Measurements from ENCODE around the gene MYOT.
"Not testable (repeated sequence)": the region's sequence is repeated elsewhere in the genome, so short reads cannot be mapped to it uniquely, and the experiment has no call there.

The MYOT gene

GRCh38 chr5:137862251-137862650 lies 5.4 kb upstream of the MYOT start:
- Histone ChIP-seq H3F3A (ENCODE audit: control insufficient read depth, insufficient read depth) (peaks cover 8% of the 10 kb centered on the region; the same call in 1 of the 2 replicates), H3K9me3 (ENCODE audit: control insufficient read depth, insufficient read depth, low read length) (no peaks in the 10 kb centered on the region), H3K4me1 (ENCODE audit: control insufficient read depth, low read length) (peaks cover 31% of the 10 kb centered on the region), H4K20me1 (ENCODE audit: control insufficient read depth, insufficient read depth, low read depth, low read length) (no peaks in the 10 kb centered on the region), H3K4me3 (ENCODE audit: low read length) (no peak overlapping the region), H3K79me2 (ENCODE audit: control insufficient read depth, low read length) (no peaks in the 10 kb centered on the region), H3K27me3 (ENCODE audit: control insufficient read depth, low read length) (no peaks in the 10 kb centered on the region), H3K36me3 (ENCODE audit: control insufficient read depth, low read length) (no peaks in the 10 kb centered on the region), H3K27ac (ENCODE audit: low read depth, low read length) (no peak overlapping the region), H3K9me2 (replicated peaks; ENCODE audit: control insufficient read depth, low read length) (no peaks in the 10 kb centered on the region), H3K4me2 (ENCODE audit: low read length) (no peak overlapping the region)
- TF ChIP-seq EZH2phosphoT487 (IDR thresholded peaks at IDR 0.05; ENCODE audit: borderline replicate concordance, low read length) (no peak), CTCF (IDR thresholded peaks at IDR 0.05; ENCODE audit: low read depth, low read length, poor library complexity, severe bottlenecking) (no peak)

- not testable (repeated sequence) for H3K4me3 ChIP-seq (ENCODE audit: low read length); H3K27me3 ChIP-seq (ENCODE audit: control insufficient read depth, low read length); H3K36me3 ChIP-seq (ENCODE audit: control insufficient read depth, low read length); H3K9me3 ChIP-seq (ENCODE audit: control insufficient read depth, insufficient read depth, low read length); H3K27ac ChIP-seq (ENCODE audit: low read depth, low read length); H3F3A ChIP-seq (ENCODE audit: control insufficient read depth, insufficient read depth); H4K20me1 ChIP-seq (ENCODE audit: control insufficient read depth, insufficient read depth, low read depth, low read length); H3K9me2 ChIP-seq (replicated peaks; ENCODE audit: control insufficient read depth, low read length); H3K79me2 ChIP-seq (ENCODE audit: control insufficient read depth, low read length); H3K4me2 ChIP-seq (ENCODE audit: low read length)
- H3K4me1 ChIP-seq (ENCODE audit: control insufficient read depth, low read length): peaks cover 17% of the 10 kb centered on the region
Observed at GRCh38 chr5:137863653-137864052, 4.0 kb upstream of the MYOT start.

- H3F3A ChIP-seq (ENCODE audit: control insufficient read depth, insufficient read depth): no peaks in the 10 kb centered on the region
- no peaks in the 10 kb centered on the region for H3K36me3 ChIP-seq (ENCODE audit: control insufficient read depth, low read length)
- H3K9me2 ChIP-seq (replicated peaks; ENCODE audit: control insufficient read depth, low read length): no peaks in the 10 kb centered on the region
- H3K4me2 ChIP-seq (ENCODE audit: low read length): no peak overlapping the region
- H3K79me2 ChIP-seq (ENCODE audit: control insufficient read depth, low read length): no peaks in the 10 kb centered on the region
- no peak overlapping the region for H3K4me3 ChIP-seq (ENCODE audit: low read length)
- no peaks in the 10 kb centered on the region for H3K27me3 ChIP-seq (ENCODE audit: control insufficient read depth, low read length)
- H4K20me1 ChIP-seq (ENCODE audit: control insufficient read depth, insufficient read depth, low read depth, low read length): no peaks in the 10 kb centered on the region
- H3K9me3 ChIP-seq (ENCODE audit: control insufficient read depth, insufficient read depth, low read length): no peaks in the 10 kb centered on the region
- peaks cover 8% of the 10 kb centered on the region for H3K4me1 ChIP-seq (ENCODE audit: control insufficient read depth, low read length)
- H3K27ac ChIP-seq (ENCODE audit: low read depth, low read length): no peak overlapping the region
- TF ChIP-seq EZH2phosphoT487 (IDR thresholded peaks at IDR 0.05; ENCODE audit: borderline replicate concordance, low read length) (no peak), CTCF (IDR thresholded peaks at IDR 0.05; ENCODE audit: low read depth, low read length, poor library complexity, severe bottlenecking) (no peak)
Observed at GRCh38 chr5:137866541-137867388, 895 bp upstream of the MYOT start.

GRCh38 chr5:137870647-137871339 lies 3.1 kb downstream of the MYOT start:
- TF ChIP-seq CTCF (IDR thresholded peaks at IDR 0.05; ENCODE audit: low read depth, low read length, poor library complexity, severe bottlenecking): no peak
- TF ChIP-seq EZH2phosphoT487 (IDR thresholded peaks at IDR 0.05; ENCODE audit: borderline replicate concordance, low read length): no peak

More at GRCh38 chr5:137870647-137871339, 3.1 kb downstream of the MYOT start:
- no peaks in the 10 kb centered on the region for H3K9me2 ChIP-seq (replicated peaks; ENCODE audit: control insufficient read depth, low read length)
- no peaks in the 10 kb centered on the region for H4K20me1 ChIP-seq (ENCODE audit: control insufficient read depth, insufficient read depth, low read depth, low read length)
- no peaks in the 10 kb centered on the region for H3K9me3 ChIP-seq (ENCODE audit: control insufficient read depth, insufficient read depth, low read length)
- H3K27ac ChIP-seq (ENCODE audit: low read depth, low read length): no peak overlapping the region
- H3F3A ChIP-seq (ENCODE audit: control insufficient read depth, insufficient read depth): no peaks in the 10 kb centered on the region
- H3K36me3 ChIP-seq (ENCODE audit: control insufficient read depth, low read length): no peaks in the 10 kb centered on the region
- no peaks in the 10 kb centered on the region for H3K27me3 ChIP-seq (ENCODE audit: control insufficient read depth, low read length)
- no peak overlapping the region for H3K4me3 ChIP-seq (ENCODE audit: low read length)
- H3K4me2 ChIP-seq (ENCODE audit: low read length): no peak overlapping the region
- no peaks in the 10 kb centered on the region for H3K79me2 ChIP-seq (ENCODE audit: control insufficient read depth, low read length)
- H3K4me1 ChIP-seq (ENCODE audit: control insufficient read depth, low read length): peaks cover 2% of the 10 kb centered on the region; the same call in 1 of the 2 replicates

All from DOHH2 (cell line).